Measurements from ENCODE around the gene ZNF692. TPM values are rescaled to one million over a fixed set of nuclear protein-coding genes. Genes with fewer than 3 reads are reported as not detected.
A peak's percentile ranks its signal among the peaks of the same experiment; 100 is the strongest.

Gene ZNF692
- polyA plus RNA-seq, 4 donors: 42.2 to 124 (median 70.2) TPM

- Histone ChIP-seq H3K36me3 (ENCODE audit: control insufficient read depth in 3 of 3, insufficient read depth in 2 of 3, low read depth in 1 of 3, low read length in 3 of 3) (peaks cover 14 to 81% (median 32%) of the 10 kb centered on the region in 3 donors), H3K27ac (ENCODE audit: low read depth in 1 of 3, low read length in 2 of 3) (no peak overlapping the region), H3K4me1 (ENCODE audit: control insufficient read depth in 3 of 3, insufficient read depth in 2 of 3, low read depth in 1 of 3, low read length in 2 of 3) (no peaks in the 10 kb centered on the region), H3K4me3 (ENCODE audit: low read depth in 1 of 3, low read length in 3 of 3) (no peak overlapping the region), H3K27me3 (ENCODE audit: control insufficient read depth in 3 of 3, insufficient read depth in 3 of 3, low read length in 3 of 3) (no peaks in the 10 kb centered on the region), H3K9me3 (ENCODE audit: control insufficient read depth in 2 of 2, insufficient read depth in 1 of 2, low read depth in 1 of 2, low read length in 1 of 2) (no peaks in the 10 kb centered on the region)
- 90 to 93% (median 90%) methylated on average over 8 of the region's 8 CpGs for WGBS, 3 donors
- no peak for FAIRE-seq
- no peak for DNase-seq
These were observed 10.3 kb downstream of the ZNF692 start for GRCh38 chr1:248848602-248849001.

GRCh38 chr1:248847956-248848561 lies 10.8 kb downstream of the ZNF692 start:
- Histone ChIP-seq H3K36me3 (ENCODE audit: control insufficient read depth in 3 of 3, insufficient read depth in 2 of 3, low read depth in 1 of 3, low read length in 3 of 3) (peaks cover 14 to 77% (median 32%) of the 10 kb centered on the region in 3 donors), H3K9me3 (ENCODE audit: control insufficient read depth in 2 of 2, insufficient read depth in 1 of 2, low read depth in 1 of 2, low read length in 1 of 2) (no peaks in the 10 kb centered on the region), H3K27ac (ENCODE audit: low read depth in 1 of 3, low read length in 2 of 3) (no peak overlapping the region)

GRCh38 chr1:248847181-248847955 lies 11.5 kb downstream of the ZNF692 start:
- H3K36me3 ChIP-seq (ENCODE audit: control insufficient read depth in 3 of 3, insufficient read depth in 2 of 3, low read depth in 1 of 3, low read length in 3 of 3): peaks cover 14 to 76% (median 32%) of the 10 kb centered on the region in 3 donors
- no peak for FAIRE-seq
- no peak for DNase-seq

More at GRCh38 chr1:248847956-248848561, 10.8 kb downstream of the ZNF692 start:
- Histone ChIP-seq H3K4me1 (ENCODE audit: control insufficient read depth in 3 of 3, insufficient read depth in 2 of 3, low read depth in 1 of 3, low read length in 2 of 3) (no peaks in the 10 kb centered on the region), H3K4me3 (ENCODE audit: low read depth in 1 of 3, low read length in 3 of 3) (no peak overlapping the region), H3K27me3 (ENCODE audit: control insufficient read depth in 3 of 3, insufficient read depth in 3 of 3, low read length in 3 of 3) (no peaks in the 10 kb centered on the region)
- DNase-seq (no peak), FAIRE-seq (no peak)
- WGBS, 3 donors: 96 to 98% (median 97%) methylated on average over 72 of the region's 72 CpGs

GRCh38 chr1:248844526-248844925 lies 14.4 kb downstream of the ZNF692 start:
- H3K27me3 ChIP-seq (ENCODE audit: control insufficient read depth in 3 of 3, insufficient read depth in 3 of 3, low read length in 3 of 3): no peaks in the 10 kb centered on the region
- FAIRE-seq: no peak
- H3K4me3 ChIP-seq (ENCODE audit: low read depth in 1 of 3, low read length in 3 of 3): no peak overlapping the region
- WGBS, 3 donors: 92 to 93% (median 93%) methylated on average over 8 of the region's 8 CpGs
- H3K9me3 ChIP-seq (ENCODE audit: control insufficient read depth in 2 of 2, insufficient read depth in 1 of 2, low read depth in 1 of 2, low read length in 1 of 2): no peaks in the 10 kb centered on the region
- no peak overlapping the region for H3K27ac ChIP-seq (ENCODE audit: low read depth in 1 of 3, low read length in 2 of 3)
- peaks cover 14 to 51% (median 25%) of the 10 kb centered on the region in 3 donors for H3K36me3 ChIP-seq (ENCODE audit: control insufficient read depth in 3 of 3, insufficient read depth in 2 of 3, low read depth in 1 of 3, low read length in 3 of 3)
- no peaks in the 10 kb centered on the region for H3K4me1 ChIP-seq (ENCODE audit: control insufficient read depth in 3 of 3, insufficient read depth in 2 of 3, low read depth in 1 of 3, low read length in 2 of 3)
- no peak for DNase-seq

More at GRCh38 chr1:248847181-248847955, 11.5 kb downstream of the ZNF692 start:
- H3K4me1 ChIP-seq (ENCODE audit: control insufficient read depth in 3 of 3, insufficient read depth in 2 of 3, low read depth in 1 of 3, low read length in 2 of 3): no peaks in the 10 kb centered on the region
- 95 to 98% (median 97%) methylated on average over 53 to 76 of the region's 76 CpGs for WGBS, 3 donors
- H3K9me3 ChIP-seq (ENCODE audit: control insufficient read depth in 2 of 2, insufficient read depth in 1 of 2, low read depth in 1 of 2, low read length in 1 of 2): no peaks in the 10 kb centered on the region
- no peaks in the 10 kb centered on the region for H3K27me3 ChIP-seq (ENCODE audit: control insufficient read depth in 3 of 3, insufficient read depth in 3 of 3, low read length in 3 of 3)
- H3K4me3 ChIP-seq (ENCODE audit: low read depth in 1 of 3, low read length in 3 of 3): no peak overlapping the region
- no peak overlapping the region for H3K27ac ChIP-seq (ENCODE audit: low read depth in 1 of 3, low read length in 2 of 3)

GRCh38 chr1:248843687-248844086 lies 15.2 kb downstream of the ZNF692 start:
- H3K27me3 ChIP-seq (ENCODE audit: control insufficient read depth in 3 of 3, insufficient read depth in 3 of 3, low read length in 3 of 3): no peaks in the 10 kb centered on the region
- H3K4me3 ChIP-seq (ENCODE audit: low read depth in 1 of 3, low read length in 3 of 3): no peak overlapping the region
- H3K9me3 ChIP-seq (ENCODE audit: control insufficient read depth in 2 of 2, insufficient read depth in 1 of 2, low read depth in 1 of 2, low read length in 1 of 2): no peaks in the 10 kb centered on the region
- peaks cover 13 to 43% (median 25%) of the 10 kb centered on the region in 3 donors for H3K36me3 ChIP-seq (ENCODE audit: control insufficient read depth in 3 of 3, insufficient read depth in 2 of 3, low read depth in 1 of 3, low read length in 3 of 3)
- H3K4me1 ChIP-seq (ENCODE audit: control insufficient read depth in 3 of 3, insufficient read depth in 2 of 3, low read depth in 1 of 3, low read length in 2 of 3): peaks cover 0 to 3% (median 0%) of the 10 kb centered on the region in 3 donors
- no peak overlapping the region for H3K27ac ChIP-seq (ENCODE audit: low read depth in 1 of 3, low read length in 2 of 3)
- no peak for DNase-seq
- WGBS, 3 donors: 55 to 90% (median 89%) methylated on average over 3 of the region's 3 CpGs
- no peak for FAIRE-seq

GRCh38 chr1:248842781-248843331 lies 16.0 kb downstream of the ZNF692 start:
- H3K4me1 ChIP-seq (ENCODE audit: control insufficient read depth in 3 of 3, insufficient read depth in 2 of 3, low read depth in 1 of 3, low read length in 2 of 3): peaks cover 0 to 3% (median 0%) of the 10 kb centered on the region in 3 donors
- no peak overlapping the region for H3K4me3 ChIP-seq (ENCODE audit: low read depth in 1 of 3, low read length in 3 of 3)
- H3K27ac ChIP-seq (ENCODE audit: low read depth in 1 of 3, low read length in 2 of 3): no peak overlapping the region
- no peaks in the 10 kb centered on the region for H3K27me3 ChIP-seq (ENCODE audit: control insufficient read depth in 3 of 3, insufficient read depth in 3 of 3, low read length in 3 of 3)
- 82 to 90% (median 90%) methylated on average over 8 of the region's 8 CpGs for WGBS, 3 donors
- FAIRE-seq (no peak), DNase-seq (no peak)
- H3K36me3 ChIP-seq (ENCODE audit: control insufficient read depth in 3 of 3, insufficient read depth in 2 of 3, low read depth in 1 of 3, low read length in 3 of 3): peaks cover 6 to 34% (median 22%) of the 10 kb centered on the region in 3 donors
- no peaks in the 10 kb centered on the region for H3K9me3 ChIP-seq (ENCODE audit: control insufficient read depth in 2 of 2, insufficient read depth in 1 of 2, low read depth in 1 of 2, low read length in 1 of 2)

GRCh38 chr1:248841702-248842395 lies 17.0 kb downstream of the ZNF692 start:
- Histone ChIP-seq H3K27me3 (ENCODE audit: control insufficient read depth in 3 of 3, insufficient read depth in 3 of 3, low read length in 3 of 3) (no peaks in the 10 kb centered on the region), H3K27ac (ENCODE audit: low read depth in 1 of 3, low read length in 2 of 3) (no peak overlapping the region), H3K4me3 (ENCODE audit: low read depth in 1 of 3, low read length in 3 of 3) (no peak overlapping the region), H3K4me1 (ENCODE audit: control insufficient read depth in 3 of 3, insufficient read depth in 2 of 3, low read depth in 1 of 3, low read length in 2 of 3) (peaks cover 0 to 8% (median 4%) of the 10 kb centered on the region in 3 donors), H3K36me3 (ENCODE audit: control insufficient read depth in 3 of 3, insufficient read depth in 2 of 3, low read depth in 1 of 3, low read length in 3 of 3) (peaks cover under 1 to 26% (median 18%) of the 10 kb centered on the region in 3 donors), H3K9me3 (ENCODE audit: control insufficient read depth in 2 of 2, insufficient read depth in 1 of 2, low read depth in 1 of 2, low read length in 1 of 2) (no peaks in the 10 kb centered on the region)
- 49 to 57% (median 56%) methylated on average over 12 of the region's 12 CpGs for WGBS, 3 donors
- peak; percentile 36 to 41 for DNase-seq
- no peak for FAIRE-seq

GRCh38 chr1:248840946-248841345 lies 17.9 kb downstream of the ZNF692 start:
- FAIRE-seq: no peak
- no peaks in the 10 kb centered on the region for H3K9me3 ChIP-seq (ENCODE audit: control insufficient read depth in 2 of 2, insufficient read depth in 1 of 2, low read depth in 1 of 2, low read length in 1 of 2)
- H3K4me3 ChIP-seq (ENCODE audit: low read depth in 1 of 3, low read length in 3 of 3): no peak overlapping the region
- WGBS, 3 donors: 89 to 96% (median 95%) methylated on average over 4 of the region's 4 CpGs
- DNase-seq: no peak
- H3K27ac ChIP-seq (ENCODE audit: low read depth in 1 of 3, low read length in 2 of 3): no peak overlapping the region
- peaks cover 0 to 19% (median 11%) of the 10 kb centered on the region in 3 donors for H3K36me3 ChIP-seq (ENCODE audit: control insufficient read depth in 3 of 3, insufficient read depth in 2 of 3, low read depth in 1 of 3, low read length in 3 of 3)
- peaks cover 0 to 8% (median 4%) of the 10 kb centered on the region in 3 donors for H3K4me1 ChIP-seq (ENCODE audit: control insufficient read depth in 3 of 3, insufficient read depth in 2 of 3, low read depth in 1 of 3, low read length in 2 of 3)
- H3K27me3 ChIP-seq (ENCODE audit: control insufficient read depth in 3 of 3, insufficient read depth in 3 of 3, low read length in 3 of 3): no peaks in the 10 kb centered on the region
